Neural cell (in vitro differentiated cells): ENCODE data around the gene LOXL4. TPM values are rescaled to one million over a fixed set of nuclear protein-coding genes. Genes with fewer than 3 reads are reported as not detected.

Experiments used
- H2AFZ ChIP-seq: fragments of 200-600, 300-800 bp; sonication (generic), shearing (Covaris generic); 2 replicates; pipeline ENCODE4 v1.6.0; 2014; ENCODE audit warnings: low read depth, mild to moderate bottlenecking, antibody characterized with exemption, low read length, moderate library complexity
- H3F3A ChIP-seq: fragments of 200-600 bp; shearing (Covaris generic); 2 replicates; pipeline ENCODE4 v1.6.1; 2016; ENCODE audit warnings: mild to moderate bottlenecking, moderate library complexity, mixed read lengths, antibody characterized with exemption, low read length; ENCODE audit not compliant: insufficient read depth, poor library complexity, severe bottlenecking
- H3K27ac ChIP-seq: fragments of 200-600, 300-800 bp; sonication (generic), shearing (Covaris generic); 2 replicates; pipeline ENCODE4 v1.5.1; 2014; ENCODE audit warnings: mild to moderate bottlenecking, low read length, moderate library complexity
- H3K27me3 ChIP-seq: fragments of 300-800, 200-600 bp; sonication (generic), shearing (Covaris generic); 2 replicates; pipeline ENCODE4 v1.6.0; 2014; ENCODE audit warnings: mild to moderate bottlenecking, low read depth, low read length, moderate library complexity; ENCODE audit not compliant: insufficient read depth
- H3K36me3 ChIP-seq: fragments of 300-800, 200-600 bp; sonication (generic), shearing (Covaris generic); 2 replicates; pipeline ENCODE4 v1.5.1; 2014; ENCODE audit warnings: mild to moderate bottlenecking, antibody characterized with exemption, low read length, moderate library complexity; ENCODE audit not compliant: insufficient read depth
- H3K4me2 ChIP-seq: fragments of 300-800, 200-600 bp; sonication (generic), shearing (Covaris generic); 2 replicates; pipeline ENCODE4 v1.6.0; 2014; ENCODE audit warnings: mild to moderate bottlenecking, low read length
- H3K4me3 ChIP-seq: fragments of 300-800, 200-600 bp; sonication (generic), shearing (Covaris generic); 2 replicates; pipeline ENCODE4 v1.5.1; 2014; ENCODE audit warnings: mild to moderate bottlenecking, low read length, moderate library complexity
- H3K79me2 ChIP-seq: fragments of 200-600 bp; shearing (Covaris generic); replicated peaks from 2 replicates; pipeline ENCODE4 v1.6.0; 2014; ENCODE audit warnings: mild to moderate bottlenecking, low read length, moderate library complexity; ENCODE audit not compliant: insufficient read depth
- H3K9ac ChIP-seq: fragments of 300-800, 200-600 bp; sonication (generic), shearing (Covaris generic); 2 replicates; pipeline ENCODE4 v1.6.1; 2016; ENCODE audit warnings: mild to moderate bottlenecking, low read length, mixed read lengths
- H3K9me2 ChIP-seq: fragments of 200-600 bp; shearing (Covaris generic); 2 replicates; pipeline ENCODE4 v1.6.1; 2016; ENCODE audit warnings: mild to moderate bottlenecking, low read length, mixed read lengths; ENCODE audit not compliant: insufficient read depth
- H3K9me3 ChIP-seq: fragments of 200-600, 300-800 bp; sonication (generic), shearing (Covaris generic); 2 replicates; pipeline ENCODE4 v1.6.1; 2016; ENCODE audit warnings: mild to moderate bottlenecking, mixed run types, low read length, moderate library complexity, mixed read lengths
- H4K20me1 ChIP-seq: fragments of 200-600 bp; shearing (Covaris generic); 2 replicates; pipeline ENCODE4 v1.6.1; 2016; ENCODE audit warnings: mild to moderate bottlenecking, mixed run types; ENCODE audit not compliant: insufficient read depth
- CTCF ChIP-seq: fragments of 450-650 bp; IDR thresholded peaks from 2 replicates; pipeline ENCODE4 v1.5.1; 2014; ENCODE audit warnings: antibody characterized with exemption, mild to moderate bottlenecking, moderate library complexity; ENCODE audit not compliant: poor library complexity, severe bottlenecking
- EP300 ChIP-seq: fragments of 450-650 bp; conservative IDR thresholded peaks from 2 replicates; pipeline ENCODE4 v1.6.1; 2014; ENCODE audit warnings: antibody characterized with exemption, mild to moderate bottlenecking, moderate library complexity; ENCODE audit not compliant: poor library complexity, severe bottlenecking
- EZH2 ChIP-seq: fragments of 200-600, 300-800 bp; shearing (Covaris generic), sonication (generic); IDR thresholded peaks from 2 replicates; pipeline ENCODE4 v1.6.1; 2014; ENCODE audit warnings: antibody characterized with exemption, low read length, borderline replicate concordance, mild to moderate bottlenecking; ENCODE audit not compliant: insufficient read depth, poor library complexity, severe bottlenecking
- MXI1 ChIP-seq: fragments of 450-650 bp; conservative IDR thresholded peaks from 2 replicates; pipeline ENCODE4 v1.6.1; 2014; ENCODE audit warnings: antibody characterized with exemption, mild to moderate bottlenecking; ENCODE audit not compliant: poor library complexity, severe bottlenecking
- POLR2AphosphoS5 ChIP-seq: IDR thresholded peaks from 2 replicates; pipeline ENCODE4 v1.6.1; 2012
- RAD21 ChIP-seq: fragments of 450-650 bp; conservative IDR thresholded peaks from 2 replicates; pipeline ENCODE4 v1.6.1; 2014; ENCODE audit warnings: antibody characterized with exemption, mild to moderate bottlenecking, moderate library complexity
- REST ChIP-seq: IDR thresholded peaks from 2 replicates; pipeline ENCODE4 v1.6.1; 2012; ENCODE audit warnings: borderline replicate concordance
- SMC3 ChIP-seq: fragments of 450-650 bp; conservative IDR thresholded peaks from 2 replicates; pipeline ENCODE4 v1.6.1; 2014; ENCODE audit warnings: antibody characterized with exemption, mild to moderate bottlenecking, moderate library complexity; ENCODE audit not compliant: poor library complexity
- TAF1 ChIP-seq: IDR thresholded peaks from 2 replicates; pipeline ENCODE4 v1.6.1; 2012; ENCODE audit warnings: low read depth
- polyA plus RNA-seq: library from polyadenylated mRNA; depleted of rRNA; stranded (reverse); fragments of >200 nt; gene quantifications from 2 replicates; pipeline ENCODE4 v1.2.3, GENCODE V29; 2014

The LOXL4 gene
- polyA plus RNA-seq, 1 donor from 2014 or later, result not detected

DNA sequence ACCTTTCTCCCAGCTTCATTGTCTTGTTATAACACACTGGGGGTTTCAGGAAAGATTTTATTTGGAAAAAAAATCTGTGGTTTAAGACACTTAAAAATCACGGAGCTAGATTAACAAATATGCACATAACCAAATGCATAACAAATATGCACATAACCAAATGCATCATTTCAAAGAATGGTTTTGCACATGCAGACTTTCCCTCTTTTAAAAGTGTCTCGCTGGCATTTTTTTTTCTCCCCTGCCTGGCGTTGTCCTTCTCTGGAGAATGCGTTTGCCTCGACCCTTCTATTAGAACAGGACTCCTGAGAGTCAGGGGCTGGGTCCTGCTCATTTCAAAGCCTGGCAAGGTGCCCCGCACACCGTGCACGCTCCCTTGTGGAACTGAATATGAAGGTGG, 42.7 kb upstream of the LOXL4 start:
- H3K79me2 ChIP-seq, result no peaks in the 10 kb centered on the region
- no peak overlapping the region for H3K9ac ChIP-seq
- H3K4me3 ChIP-seq, result no peak overlapping the region
- H4K20me1 ChIP-seq, result no peaks in the 10 kb centered on the region
- H3K9me2 ChIP-seq, result no peaks in the 10 kb centered on the region
- no peaks in the 10 kb centered on the region for H3K27me3 ChIP-seq
- H3K36me3 ChIP-seq, result no peaks in the 10 kb centered on the region
- TF ChIP-seq TAF1, result no peak
- TF ChIP-seq REST, result no peak
- no peak for TF ChIP-seq CTCF
- TF ChIP-seq EP300, result no peak
- TF ChIP-seq POLR2AphosphoS5, result no peak
- TF ChIP-seq SMC3, result no peak
- TF ChIP-seq MXI1, result no peak
- TF ChIP-seq EZH2, result no peak
- TF ChIP-seq RAD21, result no peak
- H3F3A ChIP-seq, result no peaks in the 10 kb centered on the region
- no peak overlapping the region for H3K4me2 ChIP-seq
- H2AFZ ChIP-seq, result no peak overlapping the region
- H3K27ac ChIP-seq, result no peak overlapping the region
- no peaks in the 10 kb centered on the region for H3K9me3 ChIP-seq

DNA sequence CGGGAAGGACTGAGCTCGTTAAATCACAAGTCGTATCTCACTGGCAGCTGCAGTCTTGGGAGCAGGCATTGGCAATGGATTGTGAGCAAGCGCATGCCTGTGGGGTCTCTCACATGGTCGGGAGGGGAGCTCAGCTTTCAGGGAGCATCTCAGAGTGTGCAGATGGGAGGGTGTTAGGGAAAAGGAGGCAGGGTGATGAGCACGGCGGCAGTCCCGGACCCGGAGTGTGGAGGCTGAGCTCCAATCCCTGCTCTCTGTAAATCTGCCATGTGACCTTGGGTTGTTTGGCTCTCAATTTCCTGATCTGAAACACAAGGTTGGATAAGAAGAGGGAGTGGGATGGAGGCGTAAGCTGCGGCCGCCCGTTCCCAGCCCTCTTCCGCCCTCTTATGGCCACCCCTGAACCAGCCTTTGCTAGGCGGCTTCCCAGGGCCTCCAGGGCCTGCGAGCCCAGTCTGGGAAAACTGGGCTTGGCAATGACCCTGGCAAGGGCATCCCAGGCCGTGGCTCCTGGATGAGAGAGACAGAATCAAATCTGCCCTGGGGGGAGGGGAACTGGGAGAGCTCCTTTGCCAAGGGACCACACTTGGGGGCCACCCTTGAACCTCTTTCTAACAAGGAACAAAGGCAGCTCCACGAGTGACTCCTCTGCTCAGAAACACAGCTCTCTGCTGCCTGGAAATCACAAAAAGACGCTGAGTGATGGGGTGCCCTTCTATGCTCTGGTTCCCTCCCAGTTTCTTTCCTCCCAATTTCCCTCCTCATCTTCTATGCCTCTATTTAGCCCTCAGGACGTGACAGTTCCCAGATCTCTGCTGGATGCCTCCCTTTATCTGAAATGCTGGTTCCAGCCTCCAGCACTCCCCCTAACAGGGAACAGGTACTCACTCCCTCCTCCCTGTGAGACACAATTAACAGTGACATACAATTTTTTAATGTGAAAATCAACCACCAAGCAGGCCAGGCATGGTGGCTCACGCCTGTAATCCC, 41.7 kb upstream of the LOXL4 start:
- H4K20me1 ChIP-seq, result no peaks in the 10 kb centered on the region
- H3K27me3 ChIP-seq, result no peaks in the 10 kb centered on the region
- no peak overlapping the region for H3K27ac ChIP-seq
- H3K9me3 ChIP-seq, result no peaks in the 10 kb centered on the region
- H3F3A ChIP-seq, result no peaks in the 10 kb centered on the region
- H3K4me2 ChIP-seq, result no peak overlapping the region
- peak; percentile 72 for TF ChIP-seq SMC3
- TF ChIP-seq EP300, result no peak
- TF ChIP-seq CTCF, result peak; percentile 73
- peak; percentile 74 for TF ChIP-seq RAD21
- no peaks in the 10 kb centered on the region for H3K79me2 ChIP-seq
- no peaks in the 10 kb centered on the region for H3K9me2 ChIP-seq
- no peaks in the 10 kb centered on the region for H3K36me3 ChIP-seq
- H3K4me3 ChIP-seq, result peak overlapping the region; percentile 32
- H3K9ac ChIP-seq, result peak overlapping the region; percentile 27
- peak overlapping the region; percentile 9 for H2AFZ ChIP-seq
